ENCODE data around the gene SGPP2.

Gene SGPP2

DNA sequence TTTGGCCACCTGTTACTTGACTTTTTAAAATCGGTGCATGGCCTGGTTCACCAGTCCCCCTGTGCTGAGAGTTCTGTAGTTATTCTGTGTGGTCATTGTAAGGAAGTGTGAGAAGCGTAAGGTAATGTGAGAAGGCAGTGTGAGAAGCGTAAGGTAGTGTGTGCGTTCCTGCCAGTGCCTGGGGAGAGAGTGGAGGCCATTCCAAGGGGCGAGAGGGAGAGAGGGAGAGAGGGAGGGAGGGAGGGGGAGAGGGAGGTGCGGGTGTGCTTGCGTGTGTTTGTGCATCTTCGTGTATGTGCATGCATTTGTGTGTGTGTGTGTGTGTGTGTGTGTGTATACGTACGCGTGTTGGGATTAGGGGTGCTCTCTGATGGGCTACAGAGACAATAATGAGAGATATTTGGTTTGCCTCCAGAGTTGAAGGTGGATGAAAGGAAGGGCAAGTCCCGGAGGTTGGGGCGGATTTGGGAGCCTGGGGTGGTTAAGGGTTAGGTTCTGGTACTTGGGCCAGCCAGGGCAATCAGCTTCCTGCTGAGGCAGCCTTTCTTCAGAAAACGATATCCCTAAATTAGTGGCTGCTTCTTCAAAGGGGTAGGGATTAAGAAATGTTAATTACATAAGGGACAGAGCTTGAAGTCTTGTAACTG is 53.7 kb downstream of the SGPP2 start:
- no peak for DNase-seq

DNA sequence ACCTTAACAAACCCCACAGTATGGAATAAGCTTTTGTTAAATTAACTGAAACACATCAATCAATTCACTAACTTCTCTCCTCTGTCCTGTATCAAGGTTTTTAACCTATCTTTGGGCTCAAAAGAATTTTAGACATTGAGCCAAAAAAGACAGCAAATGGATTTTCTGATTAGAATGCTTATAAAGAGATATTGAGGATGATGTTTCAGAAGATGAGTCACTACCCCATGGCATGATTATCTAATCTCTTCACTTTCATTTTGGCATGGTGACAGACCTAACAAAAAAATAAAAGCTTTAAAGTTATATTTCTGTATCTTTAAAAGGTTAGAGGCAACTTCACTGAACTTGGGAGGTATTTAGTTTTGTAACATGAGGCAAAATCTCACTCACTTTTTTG is 55.5 kb downstream of the SGPP2 start:
- no peak for DNase-seq

DNA sequence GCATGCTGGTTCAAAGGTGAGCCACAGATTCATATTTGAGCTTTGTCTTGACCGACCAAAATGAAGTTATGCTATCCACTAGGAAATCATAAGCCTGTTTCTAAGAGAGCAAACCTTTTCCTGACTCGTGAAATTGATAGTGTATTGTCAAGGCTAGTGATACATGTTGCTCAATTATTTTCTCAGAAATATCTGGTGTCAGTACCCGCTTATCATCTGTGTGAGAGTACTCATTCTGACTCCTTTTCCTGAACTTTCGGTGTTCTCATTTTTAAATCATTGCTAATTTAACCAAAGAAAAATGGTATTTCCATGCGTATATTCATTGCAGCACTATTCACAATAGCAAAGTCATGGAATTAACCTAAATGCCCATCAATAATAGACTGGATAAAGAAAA is 56.2 kb downstream of the SGPP2 start:
- DNase-seq = no peak

DNA sequence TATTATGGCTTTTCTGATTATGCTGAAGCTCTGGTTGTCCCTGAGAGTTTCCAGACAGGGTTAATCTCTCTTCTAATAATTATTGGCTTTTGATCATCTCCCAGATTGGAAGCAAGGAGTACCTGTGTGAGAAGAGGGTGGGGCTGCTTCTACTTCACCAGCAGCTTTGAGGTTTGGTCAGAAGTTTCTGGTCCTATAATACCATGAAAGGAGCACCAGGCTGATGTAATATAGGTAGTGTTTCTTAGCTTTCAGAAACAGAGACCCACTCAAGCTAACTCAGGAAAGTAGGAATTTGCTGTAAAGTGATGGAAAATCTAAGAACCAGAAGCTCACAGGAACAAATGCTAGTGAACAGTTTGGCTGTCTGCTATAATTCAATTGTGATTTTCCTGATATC is 57.6 kb downstream of the SGPP2 start:
- DNase-seq = no peak

DNA sequence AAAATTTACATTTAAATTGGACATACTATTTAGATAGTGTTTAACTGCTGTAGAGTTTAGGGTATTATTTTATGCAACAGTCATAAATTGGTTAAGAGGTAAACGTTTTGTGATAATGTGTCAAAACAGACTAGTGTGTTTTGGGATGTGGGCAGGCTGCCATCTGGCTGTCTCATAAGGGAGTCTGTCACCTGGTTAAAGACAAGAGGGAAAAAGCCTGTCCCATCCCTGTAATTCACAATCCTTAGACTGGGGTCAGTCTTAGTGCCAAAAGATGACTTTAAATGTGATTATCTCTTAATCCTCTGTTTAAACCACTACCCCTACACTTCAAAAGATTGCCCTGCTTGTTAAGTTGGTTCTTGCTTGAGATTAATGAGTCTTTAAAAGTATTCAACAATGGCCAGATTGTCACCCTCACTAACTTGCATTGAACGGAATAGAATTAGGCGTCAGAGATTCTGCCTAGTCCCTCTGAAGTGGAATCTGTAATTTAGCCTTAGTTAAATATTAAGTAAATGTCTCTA is 59.2 kb downstream of the SGPP2 start:
- peak; percentile 98 for DNase-seq

DNA sequence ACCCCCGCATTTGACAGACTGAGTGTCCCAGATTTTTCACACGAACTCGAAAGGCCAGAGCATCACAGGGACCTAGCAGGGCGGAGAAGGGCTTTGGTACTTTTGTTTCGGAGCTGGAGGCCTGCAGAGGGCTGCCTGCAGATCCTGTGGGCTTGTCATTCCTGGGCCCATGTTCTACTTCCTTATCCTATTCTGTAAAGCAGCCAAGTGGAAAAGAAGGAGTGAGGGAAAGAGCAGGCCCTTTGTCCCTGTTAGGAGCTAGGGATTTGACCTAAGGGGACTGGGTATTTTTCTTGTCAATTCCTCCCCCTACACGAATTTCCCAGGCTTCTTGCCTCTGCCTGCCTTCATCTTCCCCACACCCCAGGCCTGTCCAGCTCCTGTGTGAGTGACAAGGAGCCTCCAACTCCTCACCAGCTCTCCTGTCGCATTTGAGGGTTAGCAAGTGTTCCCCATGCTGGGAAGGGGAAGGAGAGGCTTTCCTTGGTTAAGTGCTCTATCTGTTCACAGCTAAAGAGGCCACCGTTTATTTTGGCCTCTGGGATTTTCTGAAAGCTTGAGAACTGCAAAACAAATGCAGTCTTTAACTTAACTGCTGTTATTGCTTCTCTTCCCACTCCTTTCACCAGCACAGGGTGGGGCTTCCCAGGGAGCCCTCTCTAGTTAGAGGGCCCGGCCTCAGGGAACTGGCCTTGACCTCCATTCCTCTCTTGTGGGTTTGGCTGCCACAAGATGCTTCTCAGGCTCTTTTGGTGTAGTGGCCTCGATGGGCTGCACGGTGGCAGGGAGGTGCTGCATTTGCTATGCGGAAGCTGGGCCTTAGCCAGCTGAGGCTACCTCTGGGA is 61.2 kb downstream of the SGPP2 start:
- DNase-seq = no peak

DNA sequence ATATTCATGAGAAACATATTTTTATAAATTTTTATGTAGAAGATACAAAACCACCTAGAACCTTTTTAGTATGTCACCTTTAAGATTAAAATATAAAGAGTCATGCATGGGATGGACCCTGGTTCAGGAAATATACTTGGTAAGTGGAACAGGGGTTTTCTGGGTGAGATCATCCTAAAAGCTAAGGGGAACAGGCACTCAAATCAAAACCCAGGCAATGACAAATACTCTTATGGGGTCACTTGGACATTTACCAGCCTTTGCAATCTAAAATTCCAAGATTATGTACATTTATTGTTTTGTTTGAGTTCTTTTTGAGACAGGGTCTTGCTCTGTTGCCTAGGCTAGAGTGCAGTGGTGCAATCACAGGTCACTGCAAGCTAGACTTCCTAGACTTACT is 65.8 kb downstream of the SGPP2 start:
- DNase-seq = no peak

DNA sequence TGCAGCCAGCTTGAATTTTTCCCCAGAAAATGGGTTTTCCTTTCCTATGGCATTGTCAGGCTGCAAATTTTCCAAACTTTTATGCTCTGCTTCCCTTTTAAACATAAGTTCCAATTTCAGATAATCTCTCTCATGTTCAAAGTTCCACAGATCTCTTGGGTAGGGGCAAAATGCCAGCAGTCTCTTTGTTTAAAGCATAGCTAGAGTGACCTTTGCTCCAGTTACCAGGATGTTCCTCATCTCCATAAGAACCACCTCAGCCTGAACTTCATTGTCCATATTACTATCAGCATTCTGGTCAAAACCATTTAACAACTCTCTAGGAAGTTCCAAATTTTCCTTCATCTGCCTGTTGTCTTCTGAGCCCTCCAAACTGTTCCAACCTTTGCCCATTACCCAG is 68.3 kb downstream of the SGPP2 start:
- DNase-seq = no peak

DNA sequence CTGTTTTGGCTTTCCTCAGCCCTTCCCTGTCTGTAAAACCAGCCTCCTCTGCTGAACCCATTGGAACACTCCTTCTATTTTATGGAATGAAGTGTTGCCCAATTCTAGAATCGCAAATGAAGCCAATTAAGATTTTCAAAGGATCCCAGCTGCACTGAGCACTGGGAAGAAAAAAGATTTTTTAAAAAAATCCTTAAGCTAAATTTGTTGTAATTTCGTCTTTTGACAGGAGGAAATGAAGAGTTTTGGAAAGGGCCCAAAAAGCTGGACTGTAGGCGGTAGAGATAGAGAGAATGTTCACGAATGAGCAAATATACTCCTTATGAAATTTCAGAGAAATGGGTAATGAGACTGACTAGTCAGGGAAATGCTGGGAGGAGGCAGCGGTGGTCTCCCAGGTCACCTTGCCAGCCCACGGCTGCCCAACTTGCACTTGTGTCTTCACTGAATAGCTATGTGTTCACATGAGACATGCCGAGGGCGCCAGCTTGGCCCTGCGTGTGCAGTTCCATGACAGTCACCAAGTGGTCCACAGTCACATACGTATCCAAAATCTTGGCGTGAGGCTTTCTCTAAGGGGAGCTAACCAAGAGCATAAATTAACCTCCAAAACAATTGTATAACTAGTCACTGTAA is 69.9 kb downstream of the SGPP2 start:
- no peak for DNase-seq

DNA sequence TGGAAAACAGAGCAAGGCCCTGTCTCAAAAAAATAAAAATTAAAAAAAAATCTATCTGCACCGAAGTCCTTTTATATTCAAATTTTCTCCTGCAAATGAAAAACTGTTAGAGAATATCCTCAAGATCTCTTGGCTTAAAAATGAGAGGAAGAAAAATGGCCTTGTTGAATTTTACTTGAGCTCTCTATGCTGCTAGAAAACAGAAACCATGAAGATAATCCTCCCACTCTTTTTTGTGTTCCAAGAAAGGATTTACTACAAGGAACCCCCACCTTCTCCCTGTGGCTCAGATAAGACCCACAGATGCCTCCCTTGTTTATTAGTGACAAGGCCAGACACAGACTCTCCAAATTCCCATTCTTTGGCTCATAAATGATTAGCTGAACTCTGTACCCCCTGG is 71.0 kb downstream of the SGPP2 start:
- DNase-seq = no peak

DNA sequence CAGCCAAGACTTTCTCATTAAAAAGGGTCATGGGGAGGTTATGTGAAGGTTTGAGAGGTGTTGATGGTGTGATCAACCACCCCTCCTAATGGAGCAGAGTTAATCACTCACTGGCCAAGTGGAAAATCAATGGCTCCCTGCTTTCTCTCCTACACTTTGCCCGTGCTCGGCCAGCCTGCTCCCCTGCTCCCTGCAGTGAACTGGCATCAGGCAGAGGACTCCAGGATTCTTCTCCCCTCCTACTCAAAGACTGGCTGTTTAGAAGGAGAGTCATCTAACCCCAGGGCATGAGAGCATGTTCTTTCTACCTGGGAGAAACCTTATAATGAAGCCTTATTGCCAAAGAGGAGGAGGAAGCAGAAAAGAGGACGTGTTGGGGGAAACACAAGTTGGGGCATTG is 74.9 kb downstream of the SGPP2 start:
- no peak for DNase-seq

DNA sequence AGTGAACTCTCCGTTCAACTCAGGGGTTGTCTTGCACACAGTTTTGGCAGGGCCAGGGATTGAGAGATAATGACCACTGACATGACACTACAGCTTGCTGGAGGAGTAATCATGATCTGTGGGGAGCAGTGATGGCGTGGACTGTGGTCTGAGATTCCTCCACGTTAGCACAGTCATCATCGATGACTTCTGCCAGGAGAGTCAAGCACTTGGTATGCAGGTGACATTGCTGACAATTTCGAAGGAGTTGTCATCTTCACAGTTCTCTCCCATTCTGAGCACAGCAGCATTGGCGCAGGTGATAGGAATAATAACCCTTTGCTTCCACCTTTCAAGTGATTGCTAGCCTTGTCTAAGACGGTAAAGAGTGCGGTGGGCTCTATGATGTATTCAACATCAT is 79.8 kb downstream of the SGPP2 start:
- no peak for DNase-seq

DNA sequence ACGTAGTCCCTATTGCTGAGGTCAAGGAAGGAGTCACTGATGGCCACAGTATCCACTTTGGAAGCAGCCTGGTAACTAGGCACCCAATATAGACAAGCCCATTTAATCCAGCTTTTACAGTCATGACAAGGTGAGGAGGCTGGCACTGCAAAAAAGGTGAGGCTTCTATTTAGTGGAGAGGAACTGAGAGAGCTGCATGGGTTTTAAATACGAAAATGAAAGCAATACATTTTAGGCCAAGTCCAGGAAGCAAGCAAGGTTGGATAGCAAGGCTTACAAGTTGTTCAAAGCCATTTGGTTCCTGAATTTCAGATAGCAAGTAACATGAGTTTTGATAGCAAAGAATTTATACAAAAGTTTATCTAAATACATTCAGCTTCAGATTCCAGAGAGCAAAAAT is 80.4 kb downstream of the SGPP2 start:
- no peak for DNase-seq

DNA sequence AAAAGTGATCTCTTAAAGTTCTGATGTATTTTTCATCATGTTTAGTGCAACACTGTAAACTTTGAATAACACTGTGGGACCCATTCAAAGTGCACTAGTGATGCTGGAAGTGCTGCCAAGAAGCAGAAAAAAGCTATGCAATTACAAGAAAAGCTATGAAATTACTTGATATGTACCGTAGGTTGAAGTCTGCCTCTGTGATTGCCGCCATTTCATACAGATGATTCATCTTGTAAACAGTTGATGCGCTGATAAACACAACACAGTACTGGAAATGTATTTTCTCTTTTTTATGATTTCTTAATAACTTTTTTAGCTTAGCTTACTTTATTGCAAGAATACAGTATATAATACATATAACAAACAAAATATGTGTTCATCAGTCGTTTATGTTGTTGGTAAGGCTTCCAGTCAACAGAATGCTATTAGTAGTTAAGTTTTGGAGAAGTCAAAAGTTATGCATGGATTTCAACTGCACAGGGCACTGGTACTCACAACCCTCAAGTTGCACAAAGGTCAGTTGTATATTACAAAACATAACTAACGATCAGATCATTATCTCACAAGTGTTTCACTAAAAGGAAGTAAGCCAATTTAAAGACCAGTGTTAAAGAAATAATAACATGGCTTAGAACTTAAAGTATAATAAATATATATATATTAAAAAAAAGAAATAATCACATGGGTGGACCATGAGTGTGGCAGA is 82.0 kb downstream of the SGPP2 start:
- DNase-seq = no peak

DNA sequence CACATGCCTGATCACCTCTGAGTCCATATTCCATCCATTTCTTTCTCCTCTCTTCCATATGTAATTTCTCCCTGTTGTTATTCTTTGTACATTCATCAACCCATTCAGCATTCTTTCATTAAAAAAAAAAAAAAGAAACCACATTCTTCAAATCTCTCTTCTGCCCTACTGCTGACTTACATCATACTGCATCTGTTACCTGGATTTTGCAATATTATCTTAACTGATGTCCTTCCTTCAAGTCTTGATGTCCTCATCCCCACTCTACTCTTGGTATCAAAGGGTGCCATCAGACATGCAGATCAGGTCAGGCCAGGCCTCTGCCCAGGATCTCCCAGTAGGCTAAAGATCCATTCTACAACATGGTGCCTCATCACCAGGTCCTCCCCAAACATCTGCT is 90.6 kb downstream of the SGPP2 start:
- no peak for DNase-seq

DNA sequence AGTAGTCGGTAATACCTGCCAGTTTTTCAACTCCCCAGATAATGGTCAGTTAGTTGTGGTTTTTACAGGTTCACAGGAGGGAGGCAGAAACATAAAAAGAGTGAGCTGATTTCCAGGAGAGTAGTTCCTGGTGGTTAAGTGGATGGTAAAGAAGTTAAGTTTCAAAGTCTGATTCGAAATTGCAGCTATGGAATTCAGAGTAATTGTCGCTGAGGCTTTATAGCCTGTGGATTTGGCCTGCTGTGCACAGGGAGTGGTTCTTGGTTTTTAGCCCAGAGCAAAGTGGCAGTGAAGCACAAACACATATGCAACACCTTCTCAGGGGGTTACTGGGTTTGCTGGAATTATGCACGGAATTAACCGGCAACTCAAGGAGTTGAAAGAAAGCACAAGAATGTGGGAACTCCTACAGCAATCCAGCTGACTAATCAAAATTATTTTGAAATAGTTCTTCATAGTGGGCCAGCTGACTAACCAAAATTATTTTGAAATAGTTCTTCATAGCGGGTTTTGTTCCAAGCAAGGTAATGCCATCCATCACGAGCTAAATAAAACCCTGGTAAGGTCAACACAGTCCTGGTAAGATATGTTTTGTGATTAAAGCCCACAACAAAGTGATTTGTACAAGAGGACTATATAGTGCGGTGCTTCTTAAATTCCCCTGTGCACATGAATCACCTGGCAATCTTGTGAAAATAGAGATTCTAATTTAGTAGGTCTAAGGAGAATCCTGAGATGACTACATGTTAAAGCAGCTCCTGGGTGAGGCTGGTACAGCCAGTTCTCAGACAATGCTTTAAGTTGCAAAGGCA is 94.4 kb downstream of the SGPP2 start:
- no peak for DNase-seq

DNA sequence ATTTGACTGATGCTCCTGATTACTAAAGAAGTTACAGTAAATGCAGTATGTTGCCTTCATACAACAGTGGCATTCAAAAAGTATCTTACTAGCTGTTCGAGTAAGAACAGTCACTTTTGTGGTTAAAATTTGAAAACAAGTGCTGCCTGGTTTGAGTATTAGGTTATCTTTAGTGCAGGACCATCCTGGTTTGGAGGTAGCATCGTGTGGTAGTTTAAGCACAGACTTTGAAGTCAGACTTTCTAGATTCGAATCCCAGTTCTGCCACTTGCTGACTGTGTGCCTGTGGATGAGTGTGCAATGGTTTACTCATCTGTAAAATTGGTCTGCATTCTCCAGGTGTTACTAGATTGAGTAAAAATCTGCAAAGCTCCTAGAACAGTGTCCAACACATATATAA is 96.8 kb downstream of the SGPP2 start:
- DNase-seq = no peak

DNA sequence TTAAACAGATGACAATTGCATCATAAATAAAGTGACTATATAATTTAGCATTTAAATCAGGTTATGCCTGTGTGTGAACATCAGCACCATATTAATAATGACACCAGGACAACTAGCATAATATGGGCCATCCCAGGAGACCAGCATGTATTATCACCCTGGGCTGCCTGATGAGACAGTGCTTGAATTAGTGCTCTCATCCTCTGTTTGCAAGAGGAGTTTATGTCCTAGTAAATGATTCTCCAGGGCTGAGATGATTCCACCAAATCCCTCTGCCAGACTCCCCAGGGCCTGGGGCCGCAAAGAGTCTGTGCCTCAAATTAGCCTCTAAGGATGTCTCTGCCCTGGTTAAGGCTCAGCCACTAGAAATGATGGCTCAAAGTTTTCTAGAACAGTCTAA is 97.7 kb downstream of the SGPP2 start:
- DNase-seq = no peak

DNA sequence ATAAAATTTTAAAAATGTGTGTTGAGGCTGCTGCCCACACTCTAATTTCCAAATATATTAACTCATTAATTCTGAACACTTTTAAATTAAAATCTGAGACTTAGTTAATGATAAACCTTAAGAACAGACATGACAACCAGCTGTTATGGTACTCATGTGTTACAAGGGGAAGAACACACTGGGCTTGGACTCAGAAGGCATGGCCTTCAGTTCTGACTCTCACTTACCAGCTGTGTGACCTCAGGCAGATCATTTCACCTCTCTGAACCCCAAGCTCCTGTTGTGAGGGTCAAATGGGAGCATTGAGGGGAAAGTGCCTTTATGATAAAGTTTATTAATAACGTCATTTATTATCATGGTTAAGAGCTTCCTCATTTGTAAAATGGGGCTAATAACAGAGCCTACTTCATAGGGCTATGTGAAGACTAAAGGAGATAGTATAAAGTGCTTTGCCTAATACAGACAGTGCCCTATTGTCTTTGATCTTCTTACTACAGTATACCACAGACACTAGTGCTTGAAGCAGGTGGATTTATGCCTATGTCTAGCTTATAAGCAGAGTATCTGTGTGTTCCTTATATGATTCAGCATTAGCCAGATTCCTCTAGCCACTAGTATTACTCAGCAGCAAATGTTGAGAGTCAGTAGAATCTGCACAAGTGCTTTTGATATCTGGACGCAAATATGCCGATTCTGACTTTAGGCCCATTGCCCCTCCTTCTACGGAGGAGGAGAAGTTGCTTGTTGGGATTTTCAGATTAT is 99.6 kb downstream of the SGPP2 start:
- DNase-seq = no peak

DNA sequence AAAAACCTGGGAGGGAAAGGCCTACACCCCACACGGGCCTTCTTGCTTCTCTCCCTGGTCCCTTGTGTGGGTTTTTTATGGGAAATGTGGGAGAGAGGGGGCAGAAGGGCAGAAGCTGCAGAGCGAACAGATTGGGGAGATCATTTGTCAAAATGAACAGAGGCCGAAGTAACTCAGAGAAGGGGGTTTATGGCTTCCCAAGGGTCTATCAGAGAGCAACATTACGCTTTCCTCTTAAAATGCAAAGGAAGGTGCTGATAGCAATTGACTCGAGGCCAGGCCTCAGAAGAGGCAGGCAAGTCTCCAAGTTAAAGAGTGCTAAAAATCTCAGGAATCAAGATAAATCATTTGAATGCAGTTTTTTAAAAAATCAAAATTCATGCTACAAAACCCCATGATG is 101.5 kb downstream of the SGPP2 start:
- no peak for DNase-seq

DNA sequence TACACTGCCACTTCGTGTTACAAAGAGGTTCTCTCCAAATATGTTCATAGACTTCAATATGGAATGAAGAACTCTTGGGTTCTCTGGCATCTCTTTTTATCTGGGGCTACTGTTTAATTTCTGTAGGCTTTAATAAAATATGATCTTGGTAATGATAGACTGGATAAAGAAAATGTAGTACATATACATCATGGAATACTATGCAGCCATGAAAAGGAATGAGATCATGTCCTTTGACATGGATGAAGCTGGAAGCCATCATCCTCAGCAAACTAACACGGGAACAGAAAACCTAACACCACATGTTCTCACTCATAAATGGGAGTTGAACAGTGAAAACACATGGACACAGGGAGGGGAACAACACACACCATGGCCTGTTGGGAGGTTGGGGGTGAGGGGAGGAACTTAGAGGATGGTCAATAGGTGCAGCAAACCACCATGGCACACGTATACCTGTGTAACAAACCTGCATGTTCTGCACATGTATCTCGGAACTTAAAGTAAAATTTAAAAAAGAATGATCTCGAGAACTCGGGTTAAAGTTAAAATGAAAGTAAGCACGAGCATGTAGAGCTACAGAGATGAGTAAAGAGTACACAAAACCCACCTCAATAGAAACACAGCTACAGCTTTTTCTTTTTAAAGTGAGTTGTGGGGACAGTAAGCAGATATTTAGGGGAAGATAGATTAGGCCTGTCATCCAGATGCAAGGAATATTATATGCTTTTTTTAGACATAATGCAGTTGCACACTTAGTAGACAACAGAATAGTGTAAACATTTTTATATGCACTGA is 102.3 kb downstream of the SGPP2 start:
- no peak for DNase-seq
